BLaER1 treated with 17β-estradiol and CSF1 and Interleukin-3, amounts not matched to agents 10 nM and 100 nM (cell line): Measurements from ENCODE around the gene IARS2.

Source experiments
- H3K27ac ChIP-seq, 11 experiments: shearing (Covaris generic); formaldehyde crosslinking; 2 replicates each; pipeline ENCODE4 v1.8.1; 2022
- H3K27me3 ChIP-seq, 11 experiments: shearing (Covaris generic); formaldehyde crosslinking; 2 replicates each; pipeline ENCODE4 v1.8.1; 2022
- H3K36me3 ChIP-seq, 11 experiments: shearing (Covaris generic); formaldehyde crosslinking; 2 replicates each; pipeline ENCODE4 v1.8.1; 2022
- H3K4me1 ChIP-seq, 10 experiments: shearing (Covaris generic); formaldehyde crosslinking; 2 replicates each; pipeline ENCODE4 v1.8.1; 2022
- H3K4me2 ChIP-seq, 11 experiments: shearing (Covaris generic); formaldehyde crosslinking; 2 replicates each; pipeline ENCODE4 v1.8.1; 2022
- H3K4me3 ChIP-seq, 10 experiments: shearing (Covaris generic); formaldehyde crosslinking; 2 replicates each; pipeline ENCODE4 v1.8.1; 2022
- H3K9ac ChIP-seq, 11 experiments: shearing (Covaris generic); formaldehyde crosslinking; 2 replicates each; pipeline ENCODE4 v1.8.1; 2022
- H3K9me3 ChIP-seq, 11 experiments: shearing (Covaris generic); formaldehyde crosslinking; replicated peaks in 1 of 11; 2 replicates each; pipeline ENCODE4 v1.8.1; 2022
- H4K20me1 ChIP-seq, 11 experiments: shearing (Covaris generic); formaldehyde crosslinking; 2 replicates each; pipeline ENCODE4 v1.8.1; 2022
- Cebpa-rat ChIP-seq, 11 experiments: shearing (Covaris generic); IDR thresholded peaks; 2 replicates each; pipeline ENCODE4 v1.8.1; 2022

IARS2 gene

GRCh38 chr1:220124542-220124941 is 30.6 kb downstream of the IARS2 start:
- Histone ChIP-seq H3K4me2 (peak overlapping the region in 5 of 11 experiments; percentile 3 to 30 (median 12); a peak in 4 of 22 replicates), H3K9ac (no peak overlapping the region), H3K9me3 (peaks cover 4 to 9% (median 6%) of the 10 kb centered on the region in 11 experiments; a peak in 15 of 22 replicates), H3K27ac (peak overlapping the region in 2 of 11 experiments; percentile 4; a peak in 1 of 22 replicates), H3K4me3 (no peak overlapping the region), H3K27me3 (no peaks in the 10 kb centered on the region), H3K36me3 (peaks cover 48 to 71% (median 52%) of the 10 kb centered on the region in 11 experiments), H3K4me1 (peaks cover 0 to 9% (median 3%) of the 10 kb centered on the region in 10 experiments; a peak in 8 of 20 replicates), H4K20me1 (peaks cover 0 to 3% (median 0%) of the 10 kb centered on the region in 11 experiments; a peak in 1 of 22 replicates)
- TF ChIP-seq Cebpa-rat (IDR thresholded peaks at IDR 0.05), result no peak

GRCh38 chr1:220127076-220127475 is 33.1 kb downstream of the IARS2 start:
- Histone ChIP-seq H3K36me3 (peaks cover 65 to 81% (median 68%) of the 10 kb centered on the region in 11 experiments), H3K9ac (no peak overlapping the region), H3K4me3 (no peak overlapping the region), H4K20me1 (no peaks in the 10 kb centered on the region), H3K27me3 (no peaks in the 10 kb centered on the region), H3K4me1 (peaks cover 0 to 9% (median 3%) of the 10 kb centered on the region in 10 experiments; a peak in 8 of 20 replicates), H3K27ac (no peak overlapping the region), H3K9me3 (peaks cover 5 to 12% (median 7%) of the 10 kb centered on the region in 11 experiments; a peak in 15 of 22 replicates), H3K4me2 (no peak overlapping the region)
- TF ChIP-seq Cebpa-rat (IDR thresholded peaks at IDR 0.05), result no peak

GRCh38 chr1:220129479-220130210 is 35.7 kb downstream of the IARS2 start:
- H3K9ac ChIP-seq, result no peak overlapping the region
- H3K27ac ChIP-seq, result no peak overlapping the region
- H3K4me2 ChIP-seq, result no peak overlapping the region
- H3K4me3 ChIP-seq, result no peak overlapping the region
- no peak for TF ChIP-seq Cebpa-rat (IDR thresholded peaks at IDR 0.05)
- no peaks in the 10 kb centered on the region for H4K20me1 ChIP-seq
- H3K9me3 ChIP-seq, result peaks cover 5 to 12% (median 7%) of the 10 kb centered on the region in 11 experiments; a peak in 15 of 22 replicates
- H3K27me3 ChIP-seq, result no peaks in the 10 kb centered on the region
- H3K4me1 ChIP-seq, result peaks cover 0 to 4% (median under 1%) of the 10 kb centered on the region in 10 experiments; a peak in 8 of 20 replicates
- H3K36me3 ChIP-seq, result peaks cover 87 to 100% (median 93%) of the 10 kb centered on the region in 11 experiments

- Histone ChIP-seq H3K27ac (no peak overlapping the region; a peak in 2 of 22 replicates), H4K20me1 (no peaks in the 10 kb centered on the region), H3K9ac (no peak overlapping the region), H3K36me3 (peaks cover 79 to 100% (median 94%) of the 10 kb centered on the region in 11 experiments), H3K9me3 (no peaks in the 10 kb centered on the region), H3K27me3 (no peaks in the 10 kb centered on the region), H3K4me1 (peaks cover 7 to 18% (median 14%) of the 10 kb centered on the region in 10 experiments; a peak in 19 of 20 replicates), H3K4me3 (no peak overlapping the region), H3K4me2 (no peak overlapping the region)
- no peak for TF ChIP-seq Cebpa-rat (IDR thresholded peaks at IDR 0.05)
Observed at GRCh38 chr1:220135755-220136154, 41.8 kb downstream of the IARS2 start.

- TF ChIP-seq Cebpa-rat (IDR thresholded peaks at IDR 0.05), result no peak
- peaks cover 79 to 100% (median 95%) of the 10 kb centered on the region in 11 experiments for H3K36me3 ChIP-seq
- H3K27me3 ChIP-seq, result no peaks in the 10 kb centered on the region
- peak overlapping the region; percentile 19 to 78 (median 58); a peak in 18 of 22 replicates for H3K27ac ChIP-seq
- peaks cover 7 to 18% (median 14%) of the 10 kb centered on the region in 10 experiments; a peak in 19 of 20 replicates for H3K4me1 ChIP-seq
- H3K9me3 ChIP-seq, result no peaks in the 10 kb centered on the region
- no peaks in the 10 kb centered on the region for H4K20me1 ChIP-seq
- H3K4me2 ChIP-seq, result peak overlapping the region; percentile 13 to 58 (median 39); a peak in 18 of 22 replicates
- no peak overlapping the region for H3K4me3 ChIP-seq
- H3K9ac ChIP-seq, result peak overlapping the region in 10 of 11 experiments; percentile 2 to 63 (median 34); a peak in 11 of 22 replicates
Observed at GRCh38 chr1:220137019-220137786, 43.3 kb downstream of the IARS2 start.

GRCh38 chr1:220139966-220140365 is 46.0 kb downstream of the IARS2 start:
- H3K9me3 ChIP-seq, result no peaks in the 10 kb centered on the region
- no peak overlapping the region for H3K4me2 ChIP-seq
- no peak overlapping the region for H3K9ac ChIP-seq
- H3K27me3 ChIP-seq, result no peaks in the 10 kb centered on the region
- H3K4me1 ChIP-seq, result peaks cover 7 to 18% (median 14%) of the 10 kb centered on the region in 10 experiments; a peak in 19 of 20 replicates
- TF ChIP-seq Cebpa-rat (IDR thresholded peaks at IDR 0.05), result no peak
- no peak overlapping the region for H3K27ac ChIP-seq
- no peaks in the 10 kb centered on the region for H4K20me1 ChIP-seq
- H3K4me3 ChIP-seq, result no peak overlapping the region
- H3K36me3 ChIP-seq, result peaks cover 63 to 97% (median 87%) of the 10 kb centered on the region in 11 experiments

- Histone ChIP-seq H3K36me3 (peaks cover 60 to 100% (median 92%) of the 10 kb centered on the region in 11 experiments), H3K4me2 (no peak overlapping the region), H3K4me3 (no peak overlapping the region), H3K27ac (no peak overlapping the region), H3K9ac (no peak overlapping the region), H3K4me1 (no peaks in the 10 kb centered on the region), H4K20me1 (no peaks in the 10 kb centered on the region), H3K9me3 (no peaks in the 10 kb centered on the region), H3K27me3 (no peaks in the 10 kb centered on the region)
- no peak for TF ChIP-seq Cebpa-rat (IDR thresholded peaks at IDR 0.05)
Observed at GRCh38 chr1:220144051-220144450, 50.1 kb downstream of the IARS2 start.

GRCh38 chr1:220149742-220150141 is 55.8 kb downstream of the IARS2 start:
- H3K36me3 ChIP-seq, result peaks cover 70 to 99% (median 89%) of the 10 kb centered on the region in 11 experiments
- H3K4me1 ChIP-seq, result peaks cover 0 to 5% (median 0%) of the 10 kb centered on the region in 10 experiments; a peak in 1 of 20 replicates
- H3K9me3 ChIP-seq, result no peaks in the 10 kb centered on the region
- TF ChIP-seq Cebpa-rat (IDR thresholded peaks at IDR 0.05), result no peak
- no peak overlapping the region for H3K9ac ChIP-seq
- 0 out of 22 replicates have a peak, but pooled peaks cover 0 to 3% (median 0%) of the 10 kb centered on the region in 11 experiments for H4K20me1 ChIP-seq
- H3K27ac ChIP-seq, result no peak overlapping the region
- H3K27me3 ChIP-seq, result no peaks in the 10 kb centered on the region
- no peak overlapping the region for H3K4me3 ChIP-seq
- H3K4me2 ChIP-seq, result no peak overlapping the region

- Histone ChIP-seq H3K4me1 (peaks cover 0 to 5% (median 0%) of the 10 kb centered on the region in 10 experiments; a peak in 1 of 20 replicates), H3K36me3 (peaks cover 69 to 99% (median 89%) of the 10 kb centered on the region in 11 experiments), H3K4me3 (no peak overlapping the region), H4K20me1 (0 out of 22 replicates have a peak, but pooled peaks cover 0 to 3% (median 0%) of the 10 kb centered on the region in 11 experiments), H3K27ac (no peak overlapping the region), H3K27me3 (no peaks in the 10 kb centered on the region), H3K4me2 (no peak overlapping the region), H3K9me3 (no peaks in the 10 kb centered on the region), H3K9ac (no peak overlapping the region)
- TF ChIP-seq Cebpa-rat (IDR thresholded peaks at IDR 0.05), result no peak
Observed at GRCh38 chr1:220151454-220151853, 57.5 kb downstream of the IARS2 start.
